M059J (cell line): ENCODE data around the gene CEP152. TPM values are rescaled to one million over a fixed set of nuclear protein-coding genes. Genes with fewer than 3 reads are reported as not detected.

Experiments
- DNase-seq: peaks from one replicate; pipeline ENCODE4 v3.0.0-alpha.2; 2012; ENCODE audit warnings: low read depth
- total RNA-seq: library from RNA; depleted of rRNA; stranded (reverse); fragments of >200 nt; shearing (Covaris generic); gene quantifications from 2 replicates; pipeline ENCODE4 v1.2.3, GENCODE V29; 2014

Gene CEP152
- total RNA-seq, 1 experiment from 2014 or later, result 16.5 TPM

DNA sequence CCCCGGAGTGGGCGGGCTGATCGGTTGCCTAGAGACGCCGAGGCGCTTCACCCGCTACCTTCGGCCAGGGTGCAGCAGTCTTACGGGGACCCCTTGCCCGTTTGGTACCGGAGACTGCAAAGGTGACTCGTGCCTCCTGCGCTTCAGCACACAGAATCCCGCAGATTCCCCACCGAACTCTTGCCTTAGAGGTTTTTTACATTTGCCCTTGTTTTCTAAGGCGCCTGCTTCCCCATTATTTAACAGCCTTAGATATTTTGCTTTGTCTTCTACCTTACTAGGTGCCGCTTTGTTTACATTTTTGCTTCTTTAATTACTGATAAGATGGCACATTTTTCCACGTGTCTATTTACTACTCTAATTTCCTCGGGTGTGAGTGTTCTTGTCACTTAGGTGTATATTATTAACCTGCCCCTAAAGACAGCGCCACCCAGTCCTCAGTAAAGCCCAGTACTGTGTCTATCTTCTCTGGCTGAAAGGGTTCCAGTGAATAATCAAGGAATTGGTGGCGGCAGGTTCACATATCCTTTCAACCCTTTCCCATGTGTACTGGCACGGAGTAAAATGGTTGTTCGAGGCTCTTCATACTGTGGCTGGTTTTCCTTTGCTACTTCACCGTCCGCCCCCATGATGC, 573 bp upstream of the CEP152 start:
- DNase-seq, result peak; percentile 16

GRCh38 chr15:48806151-48806550, 4.7 kb downstream of the CEP152 start:
- DNase-seq, result no peak

- DNase-seq, result no peak
These were observed 5.3 kb downstream of the CEP152 start for GRCh38 chr15:48805591-48805990.

DNA sequence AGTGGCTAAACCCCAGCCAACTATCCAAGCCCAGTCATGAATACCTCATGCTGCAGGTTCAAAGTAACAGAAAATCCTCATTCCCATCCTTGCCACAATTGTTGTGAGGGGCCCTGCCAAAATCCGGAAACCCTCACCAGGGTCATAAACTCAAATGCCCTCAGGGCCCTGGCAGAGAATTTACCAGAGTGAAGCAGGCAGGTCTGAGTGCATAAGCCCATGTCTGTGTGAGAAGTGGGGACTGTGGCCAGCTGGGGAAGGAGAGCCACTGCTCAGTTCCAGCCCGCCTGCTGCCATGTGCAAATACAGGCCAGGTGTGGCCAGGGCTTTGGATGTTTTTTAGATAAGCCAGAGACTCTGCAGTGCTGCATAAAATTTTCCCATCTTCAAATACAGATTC, 7.0 kb downstream of the CEP152 start:
- peak; percentile 67 for DNase-seq

GRCh38 chr15:48802867-48803266, 8.0 kb downstream of the CEP152 start:
- peak; percentile 87 for DNase-seq

DNA sequence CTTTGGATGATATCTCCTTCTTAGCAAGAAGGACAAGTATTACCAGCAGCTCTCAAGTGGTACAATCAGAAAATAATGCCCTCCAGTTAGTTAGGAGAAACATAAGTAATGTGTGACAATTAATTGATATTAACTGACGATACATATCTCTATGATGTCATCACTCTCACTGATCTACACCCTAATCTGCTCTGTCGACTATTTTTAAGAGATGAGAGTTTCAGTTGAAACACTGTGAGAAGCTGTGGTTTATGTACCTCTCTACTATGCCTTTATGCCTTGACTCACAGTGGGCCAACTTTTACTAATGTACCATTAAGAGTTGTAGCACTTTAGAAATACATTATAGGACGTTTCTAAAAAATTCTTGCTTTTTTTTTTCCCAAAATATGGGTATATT, 8.6 kb downstream of the CEP152 start:
- no peak for DNase-seq

DNA sequence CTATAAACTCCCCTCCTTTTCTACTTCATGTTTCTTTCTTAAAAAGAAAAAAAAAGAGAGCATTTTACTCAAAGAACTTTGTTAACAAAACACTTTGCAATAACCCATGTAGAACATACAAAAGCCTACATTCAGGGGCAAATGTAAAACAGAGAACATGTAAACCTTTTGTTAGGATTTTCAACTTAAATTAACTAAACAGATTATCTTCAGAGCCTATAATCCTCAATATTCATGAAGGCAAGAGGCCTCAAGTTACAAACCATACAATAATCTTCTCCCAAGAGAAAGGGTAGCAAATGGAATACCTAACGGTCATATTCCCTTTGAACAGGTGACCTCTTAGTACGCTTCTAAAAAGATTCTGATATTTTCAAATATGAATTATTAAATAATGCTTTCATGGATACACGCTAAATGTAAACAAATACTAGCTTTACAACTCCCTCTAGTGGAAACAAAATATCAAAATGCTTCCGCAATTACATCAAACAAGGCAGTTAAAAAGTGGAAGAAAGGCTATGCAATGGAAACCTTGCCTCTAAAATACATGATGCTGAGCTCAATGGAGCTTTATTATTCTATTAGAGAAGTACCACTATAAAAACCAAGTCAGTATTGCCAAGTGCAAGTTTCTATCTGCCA, 9.9 kb downstream of the CEP152 start:
- DNase-seq, result no peak

GRCh38 chr15:48800245-48800644, 10.6 kb downstream of the CEP152 start:
- DNase-seq, result no peak

- no peak for DNase-seq
These were observed 12.6 kb downstream of the CEP152 start for GRCh38 chr15:48798319-48798718.

DNA sequence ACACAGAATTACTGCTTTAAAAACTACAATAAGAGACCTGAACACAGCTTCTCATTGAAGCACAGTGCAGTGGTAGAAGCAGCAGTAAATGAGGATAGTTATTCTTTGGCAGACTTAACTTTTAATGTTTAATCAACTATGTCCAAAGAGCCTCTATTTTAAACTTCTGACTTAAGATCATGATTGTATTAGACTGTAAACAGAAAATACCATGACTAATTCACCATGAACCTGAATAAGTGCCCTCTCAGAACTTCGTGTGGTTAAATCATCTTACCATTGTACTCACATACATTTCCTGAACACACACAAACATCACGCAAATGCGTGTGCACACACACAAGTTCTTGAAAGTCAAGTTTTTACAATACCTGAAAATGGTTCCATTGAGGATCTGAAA, 13.9 kb downstream of the CEP152 start:
- peak; percentile 74 for DNase-seq

DNA sequence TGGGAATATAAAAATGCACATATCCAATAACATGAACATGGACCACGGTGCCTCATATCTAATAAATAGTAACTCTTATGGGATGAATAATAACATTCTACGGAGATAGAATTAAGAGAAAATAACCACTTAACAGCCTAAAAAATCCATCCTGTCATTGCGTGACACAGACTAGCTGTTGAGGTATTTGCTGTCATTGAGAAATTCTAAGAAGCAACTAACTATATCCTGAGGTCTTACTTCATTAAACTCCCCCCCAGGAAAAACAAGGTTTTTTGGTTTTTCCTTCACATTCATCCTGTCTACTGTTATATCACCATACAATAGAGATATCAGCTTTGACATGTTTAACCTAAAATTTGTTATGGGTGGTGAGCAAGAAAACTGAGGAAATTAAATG, 14.3 kb downstream of the CEP152 start:
- DNase-seq, result no peak

- no peak for DNase-seq
These were observed 15.0 kb downstream of the CEP152 start for GRCh38 chr15:48795901-48796300.

DNA sequence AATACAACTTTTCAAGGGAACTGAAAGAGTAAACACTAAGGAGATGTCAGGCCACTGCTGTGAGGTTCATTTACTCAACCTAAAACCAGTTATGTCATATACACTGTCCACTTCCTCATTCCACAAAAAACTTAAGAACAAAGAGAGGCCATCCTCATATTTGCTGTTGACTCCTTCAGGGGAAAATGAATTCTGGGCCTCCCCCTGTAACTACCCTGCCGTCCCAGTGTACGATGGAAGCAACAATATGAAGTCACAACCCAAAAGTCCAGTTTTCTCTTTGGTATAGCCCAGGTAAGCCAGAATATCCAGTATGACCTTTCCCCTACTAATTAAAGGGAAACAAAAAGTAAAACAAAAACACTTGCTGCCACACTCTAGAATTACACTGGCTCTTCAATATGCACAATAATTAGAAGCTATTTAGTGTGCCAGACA, 16.2 kb downstream of the CEP152 start:
- DNase-seq, result peak; percentile 38

- no peak for DNase-seq
These were observed 18.5 kb downstream of the CEP152 start for GRCh38 chr15:48792408-48792807.

GRCh38 chr15:48790466-48791115, 20.3 kb downstream of the CEP152 start:
- DNase-seq, result peak; percentile 38

GRCh38 chr15:48785712-48786111, 25.2 kb downstream of the CEP152 start:
- DNase-seq, result no peak

GRCh38 chr15:48785195-48785594, 25.7 kb downstream of the CEP152 start:
- DNase-seq, result no peak

DNA sequence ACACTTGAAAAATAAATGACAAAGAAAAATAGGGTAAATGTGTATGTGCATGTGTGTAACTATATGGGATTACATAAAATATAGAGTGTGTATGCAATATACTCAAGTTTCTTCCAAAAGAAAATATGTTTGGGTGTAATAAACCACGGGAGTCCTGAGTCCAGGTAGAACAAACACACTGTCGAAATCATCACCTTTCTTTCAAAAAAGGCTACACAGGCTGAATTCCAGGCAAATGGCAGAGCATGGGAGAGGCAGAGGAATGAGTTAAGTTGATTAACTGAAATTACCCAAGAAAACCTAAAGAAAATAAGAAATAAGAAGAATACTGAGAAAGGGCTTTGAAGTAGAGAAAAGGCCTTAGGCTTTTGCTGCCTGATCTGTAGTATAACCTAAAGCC, 26.1 kb downstream of the CEP152 start:
- no peak for DNase-seq

DNA sequence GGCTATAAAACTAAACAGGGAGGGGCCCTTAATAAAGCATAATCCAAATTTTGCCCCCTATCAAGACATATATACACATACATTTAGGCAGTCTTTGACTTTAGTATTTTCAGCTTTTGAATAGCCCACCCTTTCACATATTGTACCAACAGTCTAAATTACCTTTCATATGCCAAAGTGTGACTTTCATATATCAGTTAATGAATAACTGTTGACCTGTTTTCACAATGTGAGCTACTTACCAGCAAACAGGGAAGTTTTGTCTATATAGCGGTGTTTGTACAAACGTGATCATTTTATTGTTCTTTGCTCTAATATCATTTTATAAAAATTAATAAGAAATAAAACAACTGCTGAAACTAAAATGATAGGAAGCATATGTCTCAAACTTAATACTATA, 28.0 kb downstream of the CEP152 start:
- no peak for DNase-seq

DNA sequence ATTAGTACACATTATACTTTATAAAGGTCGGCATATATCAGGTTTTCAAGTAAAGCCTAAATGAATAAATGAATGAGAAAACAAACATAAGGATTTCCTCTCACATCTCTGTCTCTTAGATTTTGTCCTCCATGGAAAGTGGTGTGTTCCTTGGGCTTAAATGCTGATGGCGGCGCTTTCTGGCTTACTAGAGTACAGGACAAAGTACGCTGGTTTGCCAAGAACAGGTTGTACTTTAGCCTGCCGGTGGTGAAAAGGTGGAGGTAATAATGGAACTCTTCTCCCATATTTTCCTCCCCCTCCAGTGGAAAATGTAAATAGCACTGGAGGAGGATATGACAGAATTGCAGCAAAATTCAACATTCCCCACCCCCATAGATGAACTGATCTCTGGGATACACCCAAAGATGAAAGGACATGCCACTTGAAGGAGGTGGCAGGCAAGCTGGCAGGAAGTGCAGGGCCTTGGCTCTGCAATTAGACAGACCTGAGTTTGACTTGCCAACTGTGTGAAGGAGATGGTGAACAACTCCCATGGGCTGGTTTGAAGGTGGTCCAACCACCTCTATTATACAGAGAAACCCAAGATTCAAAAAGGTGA, 29.3 kb downstream of the CEP152 start:
- no peak for DNase-seq

DNA sequence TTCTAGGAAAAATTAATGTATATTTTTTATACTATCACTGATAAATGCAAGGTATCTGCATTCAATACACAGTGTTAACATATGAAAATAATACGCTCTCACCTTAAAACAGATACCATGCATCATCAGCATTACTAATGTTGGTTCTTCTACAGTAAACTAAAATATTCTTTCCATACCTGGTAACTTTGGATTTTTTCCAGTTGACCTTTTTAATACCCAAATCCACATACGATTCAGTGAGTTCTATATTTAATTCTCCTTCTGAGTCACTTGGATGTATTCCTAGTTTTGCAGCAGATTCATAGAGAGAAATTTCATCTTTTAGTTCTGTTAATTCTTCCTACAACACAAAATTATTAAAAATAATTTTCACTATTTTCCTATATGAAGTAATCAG, 29.9 kb downstream of the CEP152 start:
- no peak for DNase-seq

DNA sequence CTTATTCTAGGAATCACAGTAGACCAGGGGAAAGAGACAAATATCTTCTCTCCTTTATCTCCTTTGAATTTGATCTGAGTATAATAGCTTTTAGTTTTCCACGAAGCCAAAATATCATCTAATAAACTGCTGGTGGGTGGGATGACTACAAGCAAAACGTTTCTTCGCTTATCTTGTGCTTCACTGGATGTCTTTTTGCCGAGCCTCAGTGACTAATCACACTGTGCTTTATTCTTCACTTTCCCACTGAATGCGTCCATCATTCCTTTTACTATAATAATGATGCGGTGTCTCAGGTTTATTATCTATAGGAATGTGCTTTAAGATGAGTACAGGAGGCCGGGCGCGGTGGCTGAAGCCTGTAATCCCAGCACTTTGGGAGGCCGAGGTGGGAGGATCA, 32.5 kb downstream of the CEP152 start:
- no peak for DNase-seq
